ENCODE measurements around the gene SPRR1B.

- TF ChIP-seq POLR2AphosphoS5 (IDR thresholded peaks at IDR 0.05) (no peak), CTCF (IDR thresholded peaks at IDR 0.05 in 8 of 11, conservative IDR thresholded peaks at IDR 0.05 in 3 of 11) (no peak), POLR2A (IDR thresholded peaks at IDR 0.05) (no peak)
Observed at GRCh38 chr1:153028766-153029165, 2.2 kb upstream of the SPRR1B start.
